Body of pancreas (tissue), 4 donors: ENCODE measurements around the gene OSBPL5. TPM values are rescaled to one million over a fixed set of nuclear protein-coding genes. Genes with fewer than 3 reads are reported as not detected.

Experiments
- ATAC-seq: fragments of 150-250 bp; one replicate; pipeline ENCODE4 v1.9.1; 2016
- DNase-seq, 4 donors: peaks; one replicate each; pipeline ENCODE4 v3.0.0-alpha.2; 2019
- H3K27ac ChIP-seq, 4 donors: fragments of 200-600 bp; sonication (generic); 1 replicate in 3 of 4; 2 replicates in 1 of 4; pipeline versions ENCODE4 v1.5.1 to v1.6.1; 2016 to 2019; ENCODE audit warnings: mild to moderate bottlenecking in 1 of 4, mixed read lengths in 1 of 4, moderate library complexity in 1 of 4
- H3K27me3 ChIP-seq, 2 donors: fragments of 200-600 bp; sonication (generic); one replicate each; pipeline ENCODE4 v1.6.0; 2016; ENCODE audit warnings: mild to moderate bottlenecking in 1 of 2
- H3K36me3 ChIP-seq, 2 donors: fragments of 200-600 bp; sonication (generic); replicated peaks in 1 of 2; 2 replicates each; pipeline ENCODE4 v1.5.1; 2016; ENCODE audit warnings: low read depth in 2 of 2; ENCODE audit not compliant: insufficient read depth in 1 of 2
- H3K4me1 ChIP-seq: fragments of 200-600 bp; sonication (generic); one replicate; pipeline ENCODE4 v1.6.0; 2016
- H3K4me3 ChIP-seq, 2 donors: fragments of 200-600 bp; sonication (generic); 1 replicate in 1 of 2; 2 replicates in 1 of 2; pipeline ENCODE4 v1.5.1; 2016 to 2019
- H3K9me3 ChIP-seq, 3 donors: fragments of 200-600 bp; sonication (generic); 1 replicate in 2 of 3; 2 replicates in 1 of 3; pipeline ENCODE4 v1.5.1; 2016
- CTCF ChIP-seq, 7 experiments: fragments of 450-650 bp in 4 of 7; fragments of 200-600 bp in 3 of 7; sonication (generic) in 3 of 7; IDR thresholded peaks; one replicate each; pipeline ENCODE4 v1.5.1; 2016 to 2019; ENCODE audit warnings: antibody characterized with exemption in 7 of 7
- POLR2A ChIP-seq, 3 donors: fragments of 450-650 bp; IDR thresholded peaks; one replicate each; pipeline ENCODE4 v1.6.1; 2016; ENCODE audit warnings: antibody characterized with exemption in 3 of 3, mild to moderate bottlenecking in 2 of 3
- WGBS, 2 donors: methylation state at CpG; one replicate each; pipeline ENCODE4 v1.1.5; 2017; 5-methylcytosine and 5-hydroxymethylcytosine counted together
- intact Hi-C: fragments of 100-400 bp; cut with DNase I; formaldehyde crosslinking; loops from one replicate; pipeline ENCODE4 v1.15.1; 2023
- total RNA-seq, 2 donors: library from RNA; depleted of rRNA; stranded (reverse); fragments of >200 nt; gene quantifications; one replicate each; pipeline ENCODE4 v1.1.0, GENCODE V29; 2016

OSBPL5 gene
- total RNA-seq, 2 donors from 2014 or later, result 22.3 to 62.0 TPM

GRCh38 chr11:3182462-3182852 is 17.3 kb upstream of the OSBPL5 start:
- intact Hi-C loops, result no loop called here
- no peaks in the 10 kb centered on the region for H3K4me1 ChIP-seq
- ATAC-seq (no peak), DNase-seq (peak in 1 of 4 donors; percentile 2)
- H3K36me3 ChIP-seq, result no peaks in the 10 kb centered on the region
- no peaks in the 10 kb centered on the region for H3K9me3 ChIP-seq
- no peak overlapping the region for H3K4me3 ChIP-seq
- H3K27ac ChIP-seq, result no peak overlapping the region
- 75 to 86% methylated on average over 1 to 4 of the region's 4 CpGs for WGBS, 2 donors
- H3K27me3 ChIP-seq, result no peaks in the 10 kb centered on the region
- TF ChIP-seq CTCF (IDR thresholded peaks at IDR 0.05) (no peak), POLR2A (IDR thresholded peaks at IDR 0.05) (no peak)

DNA sequence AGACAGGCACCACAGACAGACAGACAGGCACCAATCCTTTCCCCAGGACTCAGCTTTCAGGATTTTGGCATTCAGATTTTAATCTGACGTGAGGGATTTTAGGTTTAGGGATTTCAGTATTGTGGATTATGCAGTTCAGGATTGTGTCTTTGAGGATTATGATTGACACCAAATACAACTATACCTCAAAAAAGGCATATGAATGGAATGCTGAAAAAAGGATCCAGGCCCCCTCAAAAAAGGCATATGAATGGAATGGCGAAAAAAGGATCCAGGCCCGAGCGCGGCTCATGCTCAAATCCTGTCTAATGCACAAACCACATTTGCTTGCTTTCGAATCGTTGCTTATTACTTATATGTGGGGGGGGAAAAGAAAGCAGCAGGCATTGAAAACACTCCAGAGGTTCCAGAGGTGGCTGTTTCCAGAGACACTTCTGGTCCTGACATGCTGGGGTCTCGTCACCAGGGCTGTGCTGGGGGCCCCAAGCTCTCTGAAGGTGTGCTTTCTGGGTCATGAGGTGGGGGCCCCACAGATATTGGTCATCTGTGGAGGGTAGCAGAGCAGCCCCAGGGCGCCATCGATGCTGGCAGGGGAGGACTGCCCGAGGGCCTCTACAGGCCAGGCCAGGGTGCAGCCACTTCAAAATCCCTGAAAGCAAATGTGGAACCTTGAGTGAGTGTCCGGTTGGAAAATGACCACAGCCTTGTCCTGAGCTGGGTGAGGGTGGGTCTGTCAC is 16.8 kb upstream of the OSBPL5 start:
- DNase-seq, result no peak
- intact Hi-C loops, result no loop called here
- no peaks in the 10 kb centered on the region for H3K27me3 ChIP-seq

GRCh38 chr11:3180869-3181268 is 15.8 kb upstream of the OSBPL5 start:
- no peak for TF ChIP-seq POLR2A (IDR thresholded peaks at IDR 0.05)
- no peak for TF ChIP-seq CTCF (IDR thresholded peaks at IDR 0.05)
- Histone ChIP-seq H3K27me3 (no peaks in the 10 kb centered on the region), H3K4me1 (no peaks in the 10 kb centered on the region), H3K9me3 (no peaks in the 10 kb centered on the region), H3K4me3 (no peak overlapping the region), H3K27ac (no peak overlapping the region), H3K36me3 (no peaks in the 10 kb centered on the region)
- WGBS, 2 donors, result 75 to 78% methylated on average over 5 of the region's 5 CpGs
- DNase-seq (no peak), ATAC-seq (no peak)
- intact Hi-C loops, result no loop called here

More for the DNA sequence above, 16.8 kb upstream of the OSBPL5 start:
- WGBS, 2 donors, result 85 to 92% methylated on average over 11 to 12 of the region's 12 CpGs
- TF ChIP-seq POLR2A (IDR thresholded peaks at IDR 0.05) (no peak), CTCF (IDR thresholded peaks at IDR 0.05) (no peak)
- no peaks in the 10 kb centered on the region for H3K9me3 ChIP-seq
- no peaks in the 10 kb centered on the region for H3K36me3 ChIP-seq
- H3K4me3 ChIP-seq, result no peak overlapping the region
- ATAC-seq, result no peak
- H3K27ac ChIP-seq, result no peak overlapping the region
- no peaks in the 10 kb centered on the region for H3K4me1 ChIP-seq

DNA sequence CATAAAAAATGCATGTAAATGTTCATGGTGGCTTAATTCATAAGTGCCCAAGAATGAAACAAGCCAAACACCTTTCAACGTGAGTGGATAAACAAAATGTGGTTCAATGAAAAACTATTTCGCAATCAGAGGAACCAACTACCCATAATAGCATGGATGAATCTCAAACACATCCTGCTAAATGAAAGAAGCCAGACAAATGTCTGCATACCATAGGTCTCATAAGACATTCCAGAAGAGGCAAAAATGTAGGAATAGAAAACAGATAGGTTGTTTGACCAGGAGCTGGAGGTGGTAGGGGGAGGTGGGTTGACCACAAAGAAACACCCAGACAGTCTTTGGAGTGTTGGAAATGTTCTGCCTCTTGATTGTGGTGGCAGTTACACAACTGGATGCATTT is 13.2 kb upstream of the OSBPL5 start:
- H3K9me3 ChIP-seq, result no peaks in the 10 kb centered on the region
- ATAC-seq, result no peak
- H3K27me3 ChIP-seq, result no peaks in the 10 kb centered on the region
- no peak overlapping the region for H3K27ac ChIP-seq
- H3K4me1 ChIP-seq, result no peaks in the 10 kb centered on the region
- no peak for TF ChIP-seq POLR2A (IDR thresholded peaks at IDR 0.05)
- no peak for TF ChIP-seq CTCF (IDR thresholded peaks at IDR 0.05)
- H3K36me3 ChIP-seq, result no peaks in the 10 kb centered on the region
- no peak for DNase-seq
- WGBS, 2 donors, result 42 to 49% methylated on average over 2 of the region's 2 CpGs
- intact Hi-C loops, result no loop called here
- no peak overlapping the region for H3K4me3 ChIP-seq

DNA sequence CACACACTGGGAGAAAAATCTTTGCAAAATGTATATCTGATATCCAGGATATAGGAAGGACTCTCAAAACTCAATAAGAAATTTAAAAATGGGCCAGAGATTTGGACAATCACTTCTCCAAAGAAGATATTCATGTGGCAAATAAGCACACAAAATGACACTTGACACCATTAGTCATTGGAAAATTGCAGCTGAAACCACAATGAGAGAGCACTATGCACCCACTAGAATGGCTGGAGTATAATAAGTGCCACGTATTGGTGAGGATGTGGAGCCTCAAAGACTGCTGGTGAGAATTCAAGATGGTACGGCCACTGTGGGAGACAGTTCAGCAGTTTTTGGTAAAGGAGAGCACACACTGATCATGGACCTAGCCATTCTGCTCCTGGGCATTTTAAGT is 12.8 kb upstream of the OSBPL5 start:
- TF ChIP-seq POLR2A (IDR thresholded peaks at IDR 0.05), result no peak
- TF ChIP-seq CTCF (IDR thresholded peaks at IDR 0.05), result no peak
- H3K4me3 ChIP-seq, result no peak overlapping the region
- no peaks in the 10 kb centered on the region for H3K4me1 ChIP-seq
- WGBS, 2 donors, result 64 to 76% methylated on average over 2 of the region's 2 CpGs
- no peaks in the 10 kb centered on the region for H3K36me3 ChIP-seq
- DNase-seq, result no peak
- no peak for ATAC-seq
- intact Hi-C loops, result no loop called here
- H3K9me3 ChIP-seq, result no peaks in the 10 kb centered on the region
- no peaks in the 10 kb centered on the region for H3K27me3 ChIP-seq
- H3K27ac ChIP-seq, result no peak overlapping the region
